Measurements from ENCODE around the gene IKZF2. TPM values are rescaled to one million over a fixed set of nuclear protein-coding genes. Genes with fewer than 3 reads are reported as not detected.

Gene IKZF2
- total RNA-seq = 4.1 and 20.2 TPM in 2 replicates

DNA sequence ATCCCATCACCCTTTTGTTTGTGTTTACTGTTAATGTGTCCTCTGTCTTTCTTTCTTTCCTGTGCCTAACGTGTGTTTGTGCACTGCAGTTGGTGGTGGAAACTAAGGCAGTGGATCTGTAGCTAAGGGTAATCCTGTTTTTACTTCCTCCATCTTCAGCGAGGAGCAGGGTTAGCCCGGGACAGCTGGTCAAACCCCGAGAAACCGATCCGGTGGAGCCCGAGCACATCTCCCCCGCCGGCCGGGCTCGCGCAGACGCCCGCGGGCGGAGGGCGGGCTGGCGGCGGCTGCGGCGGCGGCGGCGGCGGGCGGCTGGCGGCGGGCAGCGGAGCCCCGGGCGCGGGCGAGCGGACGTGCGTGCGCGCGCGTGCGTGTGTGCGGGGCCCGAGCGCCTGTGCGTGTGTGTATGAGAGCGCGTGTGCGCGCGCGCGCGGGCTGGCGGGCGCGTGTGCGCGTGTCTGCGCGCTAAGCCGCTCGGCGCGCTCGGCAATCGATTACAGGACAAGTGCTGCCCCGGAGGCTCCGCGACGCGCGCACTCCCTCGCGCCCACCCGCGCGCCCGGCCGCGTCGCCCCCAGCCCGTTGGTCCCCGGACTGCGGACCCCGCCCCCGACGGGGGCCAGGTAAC lies at the start of gene IKZF2:
Gene IKZF2, minus strand, starts transcription at position 176 of the 628 bp plus-strand sequence. CDS start 2,983 bp downstream, outside the sequence.

Other genes with a start within 250 kb of the IKZF2 start
- 14.4 and 23.4 TPM in 2 replicates for gene SPAG16, start 132.9 kb upstream of the IKZF2 start, total RNA-seq

Data from nasal cavity respiratory epithelium epithelial cell of viscerocranial mucosa (primary cell).